HG03354 (cell line): ENCODE results near the gene HIC1.

Source experiments
- ATAC-seq: cut with Tn5 transposase; IDR thresholded peaks from one replicate; pipeline ENCODE4 v1.9.1; 2021; ENCODE audit warnings: mild to moderate bottlenecking; ENCODE audit not compliant: unreplicated experiment, poor library complexity, severe bottlenecking

The HIC1 gene

GRCh38 chr17:2023692-2024571 lies 31.0 kb upstream of the HIC1 start:
- no peak for ATAC-seq

- ATAC-seq, result no peak
Measured at GRCh38 chr17:2024572-2025219, 30.2 kb upstream of the HIC1 start.

- no peak for ATAC-seq
Measured at GRCh38 chr17:2025220-2025621, 29.7 kb upstream of the HIC1 start, which contains the start of gene RTN4RL1. TSS of gene RTN4RL1 (minus strand) at chr17:2025334. CDS start at chr17:2024865, 469 bp downstream.

GRCh38 chr17:2025622-2026309 lies 29.1 kb upstream of the HIC1 start:
- no peak for ATAC-seq

- ATAC-seq, result no peak
Measured at GRCh38 chr17:2027528-2028233, 27.2 kb upstream of the HIC1 start.

- no peak for ATAC-seq
Measured at GRCh38 chr17:2028234-2028614, 26.7 kb upstream of the HIC1 start.

GRCh38 chr17:2028737-2029136 lies 26.2 kb upstream of the HIC1 start:
- no peak for ATAC-seq

- ATAC-seq, result peak; percentile 79
Measured at GRCh38 chr17:2029911-2030778, 24.8 kb upstream of the HIC1 start, which contains the start of gene DPH1. TSS of gene DPH1 (plus strand) at chr17:2030153. CDS start at chr17:2030170, 17 bp downstream.

- ATAC-seq, result peak; percentile 10
Measured at GRCh38 chr17:2030779-2031163, 24.1 kb upstream of the HIC1 start.

GRCh38 chr17:2033153-2033552 lies 21.8 kb upstream of the HIC1 start:
- ATAC-seq, result no peak

- no peak for ATAC-seq
Measured at GRCh38 chr17:2034157-2034556, 20.7 kb upstream of the HIC1 start.

- no peak for ATAC-seq
Measured at GRCh38 chr17:2034806-2035540, 19.9 kb upstream of the HIC1 start.

GRCh38 chr17:2035541-2036488 lies 19.1 kb upstream of the HIC1 start:
- no peak for ATAC-seq

GRCh38 chr17:2037155-2037554 lies 17.7 kb upstream of the HIC1 start:
- ATAC-seq, result no peak

GRCh38 chr17:2040219-2040827 lies 14.6 kb upstream of the HIC1 start:
- no peak for ATAC-seq

GRCh38 chr17:2040942-2041560 lies 13.9 kb upstream of the HIC1 start:
- ATAC-seq, result no peak
